ENCODE measurements around the gene TMEM26.

TMEM26 gene

GRCh38 chr10:61463035-61463909 lies 10.1 kb upstream of the TMEM26 start:
- in situ Hi-C loops (cut with HindIII; ENCODE audit: low sequenced_read_pairs) = loop anchor here (10.0 kb wide), 1 partner anchor 508 kb away; no protein-coding TSS in a partner anchor

- in situ Hi-C loops (cut with HindIII; ENCODE audit: low sequenced_read_pairs) = loop anchor here (10.0 kb wide), 1 partner anchor 506 kb away; no protein-coding TSS in a partner anchor
Measured at GRCh38 chr10:61460835-61461234, 7.7 kb upstream of the TMEM26 start.

- in situ Hi-C loops (cut with HindIII; ENCODE audit: low sequenced_read_pairs) = no loop called here
Measured at GRCh38 chr10:61458031-61458430, 4.8 kb upstream of the TMEM26 start.

- in situ Hi-C loops (cut with HindIII; ENCODE audit: low sequenced_read_pairs) = no loop called here
Measured at GRCh38 chr10:61456095-61456789, 3.1 kb upstream of the TMEM26 start.

DNA sequence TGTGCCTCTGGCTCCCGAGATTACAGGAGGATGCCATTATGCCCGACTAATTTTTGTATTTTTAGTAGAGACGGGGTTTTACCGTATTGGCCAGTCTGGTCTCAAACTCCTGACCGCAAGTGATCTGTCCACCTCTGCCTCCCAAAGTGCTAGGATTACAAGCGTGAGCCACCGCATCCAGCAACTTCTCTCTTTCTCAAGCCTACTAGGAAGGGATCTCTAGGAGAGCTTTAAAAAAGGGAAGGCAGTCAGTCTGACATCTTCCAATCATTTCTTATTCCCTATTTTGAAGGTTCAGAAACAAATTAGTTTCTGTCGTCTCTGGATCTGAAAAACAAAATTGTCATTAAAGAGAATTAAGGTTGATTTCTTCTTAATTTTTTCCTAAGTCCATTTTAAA lies 2.5 kb upstream of the TMEM26 start:
- in situ Hi-C loops (cut with HindIII; ENCODE audit: low sequenced_read_pairs) = no loop called here

DNA sequence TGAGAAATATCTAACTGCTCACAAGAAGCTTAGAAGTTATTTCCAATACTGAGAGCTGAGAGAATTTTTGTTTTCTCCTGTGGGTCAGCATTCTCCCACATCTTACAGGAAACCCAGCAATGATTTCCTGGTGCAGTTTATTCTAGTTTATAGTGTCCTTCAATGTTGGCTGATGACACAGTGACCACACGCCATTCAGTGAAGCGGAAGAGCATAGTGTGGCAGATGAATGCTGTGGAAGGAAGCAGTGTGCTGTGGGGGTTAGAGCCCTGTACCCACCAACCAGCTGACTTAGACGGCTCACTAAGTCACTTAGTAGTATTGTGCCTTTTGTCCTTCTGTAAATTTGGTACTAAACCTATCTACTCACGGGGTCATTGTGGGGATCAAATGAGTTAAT lies 1.4 kb upstream of the TMEM26 start:
- in situ Hi-C loops (cut with HindIII; ENCODE audit: low sequenced_read_pairs) = no loop called here

GRCh38 chr10:61452151-61452651 lies 980 bp downstream of the TMEM26 start:
- in situ Hi-C loops (cut with HindIII; ENCODE audit: low sequenced_read_pairs) = no loop called here

DNA sequence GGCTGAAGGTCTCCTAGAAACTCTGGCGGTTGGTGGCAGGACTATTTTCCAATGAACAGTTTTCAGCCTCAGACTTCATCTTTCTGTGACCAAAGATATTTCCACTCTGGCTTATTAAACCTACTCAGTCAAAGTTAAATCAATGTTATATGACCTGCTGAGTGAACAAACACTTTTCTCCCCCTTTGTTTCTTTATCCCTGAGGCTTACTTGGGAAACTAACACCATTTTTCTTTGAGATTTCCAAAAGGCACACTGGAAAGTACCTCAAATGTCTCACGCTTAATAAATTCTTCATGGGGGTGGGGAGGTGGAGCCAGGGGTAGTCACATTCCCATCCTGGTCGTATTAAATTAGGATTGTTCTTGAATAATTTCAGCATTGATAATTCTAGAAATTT lies 1.8 kb downstream of the TMEM26 start:
- in situ Hi-C loops (cut with HindIII; ENCODE audit: low sequenced_read_pairs) = no loop called here

GRCh38 chr10:61448841-61449600 lies 4.2 kb downstream of the TMEM26 start:
- in situ Hi-C loops (cut with HindIII; ENCODE audit: low sequenced_read_pairs) = no loop called here

- in situ Hi-C loops (cut with HindIII; ENCODE audit: low sequenced_read_pairs) = no loop called here
Measured at GRCh38 chr10:61448091-61448490, 5.1 kb downstream of the TMEM26 start.

GRCh38 chr10:61439058-61439609 lies 14.0 kb downstream of the TMEM26 start:
- in situ Hi-C loops (cut with HindIII; ENCODE audit: low sequenced_read_pairs) = no loop called here

- in situ Hi-C loops (cut with HindIII; ENCODE audit: low sequenced_read_pairs) = no loop called here
Measured at GRCh38 chr10:61438141-61438988, 14.8 kb downstream of the TMEM26 start.

- in situ Hi-C loops (cut with HindIII; ENCODE audit: low sequenced_read_pairs) = no loop called here
Measured at GRCh38 chr10:61423178-61423577, 30.0 kb downstream of the TMEM26 start.

GRCh38 chr10:61417661-61418060 lies 35.5 kb downstream of the TMEM26 start:
- in situ Hi-C loops (cut with HindIII; ENCODE audit: low sequenced_read_pairs) = no loop called here

- in situ Hi-C loops (cut with HindIII; ENCODE audit: low sequenced_read_pairs) = no loop called here
Measured at GRCh38 chr10:61415824-61416223, 37.4 kb downstream of the TMEM26 start.

DNA sequence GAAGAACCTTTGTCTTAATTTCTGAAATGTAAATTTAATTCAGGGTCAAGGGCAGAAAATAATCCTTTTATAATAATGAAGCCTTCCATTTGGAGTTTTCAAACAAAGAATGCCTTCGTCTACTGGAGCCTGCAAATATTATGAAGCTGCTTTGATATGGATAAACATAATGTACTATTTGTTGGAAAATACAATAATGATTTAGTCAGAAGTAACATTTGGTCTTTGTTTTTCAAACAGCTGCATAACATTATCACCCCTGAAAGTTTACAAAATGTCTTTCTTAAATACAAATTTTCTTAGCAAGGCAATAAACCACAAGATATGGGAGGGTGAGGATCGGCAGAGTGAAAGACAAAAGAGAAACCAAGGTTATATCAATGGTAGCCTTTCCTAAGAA lies 41.5 kb downstream of the TMEM26 start:
- in situ Hi-C loops (cut with HindIII; ENCODE audit: low sequenced_read_pairs) = no loop called here

DNA sequence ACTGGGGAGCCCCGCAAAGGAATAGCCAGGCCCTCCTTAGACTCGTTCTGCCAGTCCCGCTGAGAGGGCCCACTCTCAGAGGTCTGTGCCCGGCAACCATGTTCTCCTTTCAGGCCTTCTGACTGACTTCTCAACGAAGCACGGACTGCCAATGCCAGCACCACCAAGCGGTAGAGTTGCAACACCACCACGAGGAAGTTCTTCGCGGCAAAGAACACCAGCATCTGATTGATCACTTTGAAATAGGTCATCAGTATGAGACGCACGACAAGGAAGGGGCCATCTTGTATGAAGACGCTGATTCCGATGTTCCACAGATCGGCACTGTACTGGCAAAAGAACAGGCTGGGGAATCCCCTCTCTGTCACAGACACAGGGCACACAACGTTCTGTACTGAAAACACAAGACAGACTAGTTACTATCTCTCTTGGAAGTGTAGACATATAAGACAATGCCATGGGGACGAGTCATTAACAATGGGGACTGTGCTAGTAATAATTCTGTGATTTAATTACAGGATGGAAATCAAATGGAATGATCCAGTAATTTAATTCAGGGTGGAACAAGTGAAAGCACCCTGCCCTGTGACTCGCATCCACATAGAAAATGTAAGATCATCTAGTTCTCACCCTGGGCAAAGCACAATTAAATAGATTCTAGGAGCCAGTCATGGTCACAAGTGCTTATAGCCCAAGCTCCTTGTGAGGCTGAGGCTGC lies 42.7 kb downstream of the TMEM26 start:
- in situ Hi-C loops (cut with HindIII; ENCODE audit: low sequenced_read_pairs) = no loop called here

- in situ Hi-C loops (cut with HindIII; ENCODE audit: low sequenced_read_pairs) = no loop called here
Measured at GRCh38 chr10:61409157-61409556, 44.0 kb downstream of the TMEM26 start.

GRCh38 chr10:61408105-61408504 lies 45.1 kb downstream of the TMEM26 start:
- in situ Hi-C loops (cut with HindIII; ENCODE audit: low sequenced_read_pairs) = no loop called here
